ENCODE data around the gene PNLDC1.
A peak's percentile ranks its signal among the peaks of the same experiment; 100 is the strongest.
"Not testable (repeated sequence)": the region's sequence is repeated elsewhere in the genome, so short reads cannot be mapped to it uniquely, and the experiment has no call there.

PNLDC1 gene

GRCh38 chr6:159837511-159837910 lies 37.4 kb downstream of the PNLDC1 start:
- H3K4me3 ChIP-seq (ENCODE audit: low read depth, low read length): no peak overlapping the region
- no peak for DNase-seq (ENCODE audit: low read depth)

GRCh38 chr6:159838020-159838744 lies 38.1 kb downstream of the PNLDC1 start:
- H3K4me3 ChIP-seq (ENCODE audit: low read depth, low read length): no peak overlapping the region
- no peak for DNase-seq (ENCODE audit: low read depth)

GRCh38 chr6:159842035-159842434 lies 42.0 kb downstream of the PNLDC1 start:
- DNase-seq (ENCODE audit: low read depth): no peak
- no peak overlapping the region for H3K4me3 ChIP-seq (ENCODE audit: low read depth, low read length)

- no peak overlapping the region for H3K4me3 ChIP-seq (ENCODE audit: low read depth, low read length)
- no peak for DNase-seq (ENCODE audit: low read depth)
These were observed 44.9 kb downstream of the PNLDC1 start for GRCh38 chr6:159844737-159845645.

- H3K4me3 ChIP-seq (ENCODE audit: low read depth, low read length); DNase-seq (ENCODE audit: low read depth): not testable (repeated sequence)
These were observed 48.5 kb downstream of the PNLDC1 start for GRCh38 chr6:159848552-159848951.

- not testable (repeated sequence) for H3K4me3 ChIP-seq (ENCODE audit: low read depth, low read length); DNase-seq (ENCODE audit: low read depth)
These were observed 49.8 kb downstream of the PNLDC1 start for GRCh38 chr6:159849851-159850250.

- no peak overlapping the region for H3K4me3 ChIP-seq (ENCODE audit: low read depth, low read length)
- DNase-seq (ENCODE audit: low read depth): no peak
These were observed 52.8 kb downstream of the PNLDC1 start for GRCh38 chr6:159852877-159853276.

- no peak overlapping the region for H3K4me3 ChIP-seq (ENCODE audit: low read depth, low read length)
- no peak for DNase-seq (ENCODE audit: low read depth)
These were observed 53.7 kb downstream of the PNLDC1 start for GRCh38 chr6:159853754-159854153.

GRCh38 chr6:159854959-159855358 lies 54.9 kb downstream of the PNLDC1 start:
- H3K4me3 ChIP-seq (ENCODE audit: low read depth, low read length): no peak overlapping the region
- DNase-seq (ENCODE audit: low read depth): no peak

GRCh38 chr6:159858259-159858658 lies 58.2 kb downstream of the PNLDC1 start:
- DNase-seq (ENCODE audit: low read depth): no peak
- no peak overlapping the region for H3K4me3 ChIP-seq (ENCODE audit: low read depth, low read length)

- no peak overlapping the region for H3K4me3 ChIP-seq (ENCODE audit: low read depth, low read length)
- no peak for DNase-seq (ENCODE audit: low read depth)
These were observed 60.4 kb downstream of the PNLDC1 start for GRCh38 chr6:159860482-159860881.

- no peak overlapping the region for H3K4me3 ChIP-seq (ENCODE audit: low read depth, low read length)
These were observed 62.0 kb downstream of the PNLDC1 start for GRCh38 chr6:159862103-159862502.

GRCh38 chr6:159863341-159863740 lies 63.3 kb downstream of the PNLDC1 start:
- peak; percentile 22 for DNase-seq (ENCODE audit: low read depth)
- H3K4me3 ChIP-seq (ENCODE audit: low read depth, low read length): not testable (repeated sequence)

More at GRCh38 chr6:159862103-159862502, 62.0 kb downstream of the PNLDC1 start:
- no peak for DNase-seq (ENCODE audit: low read depth)

- no peak for DNase-seq (ENCODE audit: low read depth)
- no peak overlapping the region for H3K4me3 ChIP-seq (ENCODE audit: low read depth, low read length)
These were observed 65.3 kb downstream of the PNLDC1 start for GRCh38 chr6:159865226-159865920.

- DNase-seq (ENCODE audit: low read depth): no peak
- H3K4me3 ChIP-seq (ENCODE audit: low read depth, low read length): no peak overlapping the region
These were observed 66.5 kb downstream of the PNLDC1 start for GRCh38 chr6:159866286-159867247.
